ENCODE data around the gene RPS19. TPM values are rescaled to one million over a fixed set of nuclear protein-coding genes. Genes with fewer than 3 reads are reported as not detected.

Gene RPS19
- polyA plus RNA-seq (ENCODE audit: insufficient read length), result 2,505 TPM

- DNase-seq (ENCODE audit: low read depth), result peak; percentile 98
These were observed at the start of gene RPS19 for GRCh38 chr19:41859618-41860418. Gene RPS19, plus strand, starts transcription at chr19:41860255. Its CDS starts 520 bp downstream, at chr19:41860775.

DNA sequence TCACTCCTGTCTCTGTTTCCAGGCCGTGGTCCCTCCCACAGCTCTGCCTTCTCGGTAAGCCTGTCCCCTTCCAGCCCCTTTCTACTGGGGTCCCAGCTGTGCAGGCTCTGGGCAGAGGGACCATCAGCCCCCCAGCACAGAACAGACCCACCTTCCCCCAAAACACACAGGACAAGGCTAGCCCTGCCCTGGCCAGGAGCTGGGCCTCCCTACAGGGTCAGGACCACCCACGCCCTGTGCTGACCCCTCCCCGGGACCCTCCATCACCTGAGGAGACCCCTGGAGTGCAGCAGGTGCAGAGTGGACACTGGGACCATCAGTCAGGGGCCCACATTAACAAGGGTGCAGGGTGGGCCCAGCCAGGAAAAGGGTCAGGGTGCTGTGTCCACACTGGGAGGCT lies 49.8 kb upstream of the RPS19 start:
- no peak for DNase-seq (ENCODE audit: low read depth)

- DNase-seq (ENCODE audit: low read depth), result no peak
These were observed 49.0 kb upstream of the RPS19 start for GRCh38 chr19:41811036-41811435.

DNA sequence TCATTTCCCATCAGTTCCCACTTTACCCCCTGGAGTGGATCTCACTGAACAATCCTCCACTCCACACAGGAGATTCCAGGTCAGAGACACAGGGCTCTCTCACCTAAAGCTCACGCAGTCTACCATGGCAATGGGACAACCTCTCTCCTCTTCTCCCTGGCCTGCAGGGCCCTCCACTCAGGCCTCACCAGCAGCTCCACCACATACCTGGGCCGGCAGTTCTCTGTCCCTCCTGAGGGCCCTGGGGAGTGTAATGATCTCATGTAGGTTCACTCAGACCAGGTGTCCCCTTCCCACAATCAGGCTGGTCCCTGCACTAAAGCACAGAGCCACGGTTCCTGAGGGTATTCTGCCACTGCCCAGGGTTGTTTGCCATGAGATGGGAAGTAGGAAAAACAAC lies 48.1 kb upstream of the RPS19 start:
- DNase-seq (ENCODE audit: low read depth), result no peak

- DNase-seq (ENCODE audit: low read depth), result no peak
These were observed 46.1 kb upstream of the RPS19 start for GRCh38 chr19:41813911-41814310.

DNA sequence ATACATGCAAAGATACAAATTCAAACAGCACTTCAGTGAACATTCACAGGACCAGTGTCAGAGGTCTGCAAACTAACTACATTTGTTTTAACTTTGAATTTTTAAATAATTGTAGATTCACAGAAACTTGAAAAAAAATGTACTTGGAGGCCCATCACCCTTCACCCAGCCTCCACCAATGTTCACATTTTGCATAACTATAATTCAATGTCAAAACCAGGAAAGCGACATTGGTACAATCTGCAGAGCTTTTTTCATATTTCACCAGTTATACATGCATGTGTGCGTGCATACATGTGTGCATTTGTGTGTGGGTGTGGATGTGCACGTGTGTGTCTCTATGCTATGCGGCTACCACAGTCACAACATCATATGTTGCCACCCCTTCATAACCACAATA lies 44.8 kb upstream of the RPS19 start:
- no peak for DNase-seq (ENCODE audit: low read depth)

DNA sequence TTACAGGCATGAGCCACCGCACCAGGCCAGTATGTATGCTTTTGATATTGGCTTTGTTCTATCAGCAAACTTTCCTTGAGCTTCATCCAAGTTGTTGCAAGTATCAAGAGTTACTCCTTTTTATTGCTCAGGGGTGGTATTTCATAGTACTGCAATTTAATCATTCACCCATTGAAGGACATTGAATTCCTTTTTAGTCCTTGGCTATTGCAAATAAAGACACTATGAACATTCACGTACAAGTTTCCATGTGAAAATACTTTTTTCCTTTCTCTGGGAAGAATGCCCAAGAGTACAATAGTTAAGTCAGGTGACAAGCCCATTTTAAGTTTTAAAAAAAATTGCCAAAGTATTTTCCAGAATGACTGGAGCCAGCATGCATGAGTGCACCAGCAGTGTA lies 43.3 kb upstream of the RPS19 start:
- no peak for DNase-seq (ENCODE audit: low read depth)

DNA sequence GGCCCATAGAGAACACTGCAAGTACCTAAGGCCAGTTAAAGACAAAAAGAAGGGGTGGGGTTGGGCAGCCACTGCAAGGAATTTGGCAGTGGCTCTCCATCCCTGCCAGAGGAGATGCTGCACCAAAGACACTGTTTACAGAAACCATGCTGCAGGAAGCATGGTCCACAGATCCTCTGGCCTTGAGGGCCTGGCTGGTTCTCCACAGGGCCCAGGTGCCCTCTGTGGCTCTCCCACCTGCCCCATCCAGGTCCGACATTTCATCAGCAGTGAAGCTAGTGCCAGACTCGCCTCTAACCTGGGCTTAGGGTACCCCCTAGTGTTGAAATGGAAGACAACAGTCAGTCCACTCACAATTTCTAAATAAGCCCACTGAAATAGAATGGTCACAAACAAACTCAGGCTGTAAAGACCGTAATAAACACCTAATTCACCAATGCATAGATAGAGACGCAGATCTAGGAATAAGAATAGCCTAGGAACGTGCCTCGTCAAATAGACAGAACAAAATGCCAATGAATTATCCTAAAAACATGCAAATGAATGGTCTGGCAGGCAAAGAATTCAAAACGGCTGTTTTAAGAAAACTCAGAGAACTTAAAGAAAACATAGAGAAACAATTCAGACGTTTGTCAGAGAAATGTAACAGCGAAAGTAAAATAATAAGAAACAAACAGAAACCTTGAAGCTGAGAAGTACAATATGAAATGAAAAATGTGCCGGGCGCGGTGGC lies 38.9 kb upstream of the RPS19 start:
- DNase-seq (ENCODE audit: low read depth), result no peak

- no peak for DNase-seq (ENCODE audit: low read depth)
These were observed 21.9 kb upstream of the RPS19 start for GRCh38 chr19:41837981-41838708.

DNA sequence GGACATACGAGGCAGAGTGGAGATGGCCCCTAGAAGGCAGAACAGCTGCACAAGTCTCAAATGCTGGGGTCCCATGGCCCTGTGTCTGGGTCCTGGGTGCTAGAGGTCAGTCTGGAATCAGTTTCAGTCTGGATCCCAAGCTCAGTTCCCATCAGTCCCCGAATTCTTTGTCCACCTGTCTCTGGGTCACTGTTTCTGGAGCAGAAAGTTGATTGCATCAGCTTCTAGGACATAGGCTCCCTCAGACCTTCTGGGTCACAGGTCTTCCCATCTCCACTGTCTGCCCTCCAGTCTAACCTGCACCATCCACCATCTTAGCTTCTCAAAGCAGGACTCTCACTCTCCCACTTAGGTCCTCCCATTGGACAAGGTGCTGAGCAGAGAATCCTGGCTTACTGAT lies 20.8 kb upstream of the RPS19 start:
- DNase-seq (ENCODE audit: low read depth), result no peak

DNA sequence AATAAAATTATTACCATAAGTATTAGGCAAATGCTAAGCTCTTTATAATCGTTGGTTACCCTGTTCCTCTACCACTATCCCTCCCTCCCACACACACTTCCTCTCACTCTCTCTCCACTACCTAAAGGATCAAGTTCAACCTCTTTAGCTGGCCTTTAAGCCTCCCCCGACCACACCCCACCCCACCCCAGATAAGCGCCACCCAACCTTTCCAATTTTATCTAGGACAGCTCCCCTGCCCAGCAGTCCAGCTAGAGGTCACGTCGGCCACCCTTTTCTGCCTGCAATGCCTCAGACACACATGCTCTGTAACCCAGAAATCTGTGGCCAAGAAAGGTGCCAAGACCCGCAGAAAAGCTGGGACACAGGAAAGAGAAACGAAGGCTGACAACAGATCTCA lies 16.7 kb upstream of the RPS19 start:
- no peak for DNase-seq (ENCODE audit: low read depth)

DNA sequence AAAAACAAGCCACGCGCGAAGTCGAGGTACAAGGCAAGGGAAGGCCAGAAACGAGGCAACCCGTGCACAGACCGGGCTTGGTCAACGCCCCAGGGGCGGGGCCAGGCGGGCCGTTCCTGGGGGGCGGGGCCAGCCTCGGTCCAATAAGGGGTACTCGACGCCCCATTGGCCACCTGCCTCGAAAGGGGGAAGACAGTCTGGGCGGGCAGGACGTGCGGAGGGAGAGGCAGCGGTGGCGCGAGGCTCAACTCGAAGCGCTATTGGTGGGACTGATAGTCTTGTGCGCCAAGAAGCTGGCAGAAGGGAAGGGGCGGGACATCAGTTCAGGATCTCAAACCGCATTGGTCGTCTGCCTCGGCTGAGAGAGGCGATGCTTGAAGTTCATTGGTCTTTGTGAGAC lies 15.5 kb upstream of the RPS19 start, which contains the start of gene LYPD4:
TSS of gene LYPD4 (minus strand) at position 83 of the 400 bp plus-strand sequence. CDS start 5,398 bp downstream, outside the sequence.
- DNase-seq (ENCODE audit: low read depth), result no peak

- DNase-seq (ENCODE audit: low read depth), result no peak
These were observed 15.2 kb upstream of the RPS19 start, which contains the start of gene DMRTC2 for GRCh38 chr19:41845001-41845050. Gene DMRTC2, plus strand, starts transcription at chr19:41845042. Its CDS starts 2,387 bp downstream, at chr19:41847429.

DNA sequence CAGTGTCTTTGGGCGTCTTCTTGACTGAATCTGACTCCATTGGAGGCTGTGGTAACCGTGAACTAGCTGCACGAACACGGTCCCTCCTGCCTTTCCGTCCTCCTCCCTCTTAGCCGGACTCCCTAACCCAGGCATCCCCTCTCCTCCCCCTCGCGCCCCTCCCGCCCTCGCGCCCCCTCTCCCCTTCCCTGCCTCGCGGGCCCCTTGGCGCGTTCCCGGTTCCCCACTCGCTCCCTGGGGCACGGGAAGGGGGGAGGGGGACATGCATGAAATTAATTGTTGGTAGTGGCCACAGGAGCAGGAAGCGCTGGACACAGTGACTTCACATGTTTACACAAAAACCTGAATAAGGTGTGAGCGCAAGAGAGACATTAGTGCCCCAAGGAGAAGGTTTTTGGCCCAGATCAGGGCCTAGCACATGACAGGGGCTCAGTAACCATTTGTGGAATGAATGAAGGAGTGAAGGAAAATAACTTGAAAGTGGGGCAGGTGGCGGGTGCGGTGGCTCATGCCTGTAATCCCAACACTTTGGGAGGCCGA lies 14.9 kb upstream of the RPS19 start:
- no peak for DNase-seq (ENCODE audit: low read depth)

GRCh38 chr19:41847351-41848105 lies 12.5 kb upstream of the RPS19 start:
- no peak for DNase-seq (ENCODE audit: low read depth)

GRCh38 chr19:41848666-41849065 lies 11.4 kb upstream of the RPS19 start:
- no peak for DNase-seq (ENCODE audit: low read depth)

GRCh38 chr19:41849067-41849466 lies 11.0 kb upstream of the RPS19 start:
- no peak for DNase-seq (ENCODE audit: low read depth)

- DNase-seq (ENCODE audit: low read depth), result no peak
These were observed 9.7 kb upstream of the RPS19 start for GRCh38 chr19:41850381-41850780.

- no peak for DNase-seq (ENCODE audit: low read depth)
These were observed 8.6 kb upstream of the RPS19 start for GRCh38 chr19:41851456-41851855.

GRCh38 chr19:41853344-41853743 lies 6.7 kb upstream of the RPS19 start:
- no peak for DNase-seq (ENCODE audit: low read depth)

DNA sequence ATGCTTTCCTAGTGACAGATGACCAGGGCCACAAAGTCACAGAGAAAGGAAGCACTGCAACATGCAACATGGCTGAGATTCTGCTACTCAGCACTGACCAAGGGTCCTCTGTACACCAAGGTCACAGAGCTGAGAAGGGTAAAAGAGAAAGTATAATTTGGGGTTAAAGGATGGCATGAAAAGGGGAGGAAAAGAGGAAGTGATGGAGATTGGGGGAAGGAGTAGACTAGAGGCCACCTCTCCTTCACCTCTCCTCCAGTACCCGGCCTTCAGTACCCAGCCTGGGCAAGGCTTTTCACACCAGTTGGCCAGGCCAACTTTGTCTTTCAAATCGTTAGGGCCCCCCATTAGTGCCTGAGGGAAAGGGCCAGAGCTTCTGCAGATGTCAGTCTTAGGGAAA lies 6.3 kb upstream of the RPS19 start:
- DNase-seq (ENCODE audit: low read depth), result no peak

GRCh38 chr19:41859213-41859617 lies 840 bp upstream of the RPS19 start:
- DNase-seq (ENCODE audit: low read depth), result no peak
